ENCODE data around the gene BORCS6.
A peak's percentile ranks its signal among the peaks of the same experiment; 100 is the strongest.

DNA sequence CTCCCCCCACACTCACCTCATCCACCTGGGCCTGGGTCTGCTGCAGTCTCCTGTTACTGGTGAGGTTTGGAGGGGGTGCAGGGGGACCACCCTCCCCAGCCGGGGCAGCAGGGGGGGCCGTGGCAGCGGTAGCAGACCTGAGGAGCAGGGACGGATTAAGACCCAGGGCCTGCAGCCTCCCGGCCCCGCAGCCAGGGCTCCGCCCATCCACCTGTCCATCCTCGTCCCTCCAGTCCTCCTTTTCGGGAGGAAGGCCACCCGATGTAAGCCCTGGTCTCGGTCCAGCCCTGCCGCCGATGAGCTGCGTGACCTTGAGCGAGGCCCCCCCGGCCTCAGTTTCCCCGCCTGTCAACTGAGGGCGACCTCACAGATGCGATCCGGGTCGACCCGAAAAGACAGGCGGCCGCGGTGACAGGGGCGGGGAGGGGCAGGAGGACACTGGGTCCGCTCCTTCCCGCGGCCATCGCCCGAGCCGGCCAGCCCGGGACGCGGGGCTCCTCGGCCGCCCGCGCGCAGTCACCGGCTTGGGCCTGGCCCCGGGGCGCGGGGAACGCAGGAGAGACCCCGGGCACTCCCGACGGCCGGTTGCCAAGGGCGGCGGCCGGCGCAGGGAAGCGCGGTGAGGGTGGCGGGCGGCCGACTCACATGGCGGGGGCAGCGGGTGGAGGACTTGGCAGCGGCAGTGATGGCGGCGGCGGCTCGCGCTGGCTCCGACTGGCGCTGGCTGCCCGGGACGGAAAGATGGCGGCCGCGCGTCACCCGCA, 27.6 kb downstream of the BORCS6 start, which contains the start of gene VAMP2:
- TF ChIP-seq, protein P1, sequence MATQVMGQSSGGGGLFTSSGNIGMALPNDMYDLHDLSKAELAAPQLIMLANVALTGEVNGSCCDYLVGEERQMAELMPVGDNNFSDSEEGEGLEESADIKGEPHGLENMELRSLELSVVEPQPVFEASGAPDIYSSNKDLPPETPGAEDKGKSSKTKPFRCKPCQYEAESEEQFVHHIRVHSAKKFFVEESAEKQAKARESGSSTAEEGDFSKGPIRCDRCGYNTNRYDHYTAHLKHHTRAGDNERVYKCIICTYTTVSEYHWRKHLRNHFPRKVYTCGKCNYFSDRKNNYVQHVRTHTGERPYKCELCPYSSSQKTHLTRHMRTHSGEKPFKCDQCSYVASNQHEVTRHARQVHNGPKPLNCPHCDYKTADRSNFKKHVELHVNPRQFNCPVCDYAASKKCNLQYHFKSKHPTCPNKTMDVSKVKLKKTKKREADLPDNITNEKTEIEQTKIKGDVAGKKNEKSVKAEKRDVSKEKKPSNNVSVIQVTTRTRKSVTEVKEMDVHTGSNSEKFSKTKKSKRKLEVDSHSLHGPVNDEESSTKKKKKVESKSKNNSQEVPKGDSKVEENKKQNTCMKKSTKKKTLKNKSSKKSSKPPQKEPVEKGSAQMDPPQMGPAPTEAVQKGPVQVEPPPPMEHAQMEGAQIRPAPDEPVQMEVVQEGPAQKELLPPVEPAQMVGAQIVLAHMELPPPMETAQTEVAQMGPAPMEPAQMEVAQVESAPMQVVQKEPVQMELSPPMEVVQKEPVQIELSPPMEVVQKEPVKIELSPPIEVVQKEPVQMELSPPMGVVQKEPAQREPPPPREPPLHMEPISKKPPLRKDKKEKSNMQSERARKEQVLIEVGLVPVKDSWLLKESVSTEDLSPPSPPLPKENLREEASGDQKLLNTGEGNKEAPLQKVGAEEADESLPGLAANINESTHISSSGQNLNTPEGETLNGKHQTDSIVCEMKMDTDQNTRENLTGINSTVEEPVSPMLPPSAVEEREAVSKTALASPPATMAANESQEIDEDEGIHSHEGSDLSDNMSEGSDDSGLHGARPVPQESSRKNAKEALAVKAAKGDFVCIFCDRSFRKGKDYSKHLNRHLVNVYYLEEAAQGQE (IDR thresholded peaks at IDR 0.05; ENCODE audit: insufficient read depth in 1 of 2, low read depth in 2 of 2, low read length in 2 of 2): no peak
- peak; percentile 55; the same call in 1 of the 2 replicates for TF ChIP-seq POLR2AphosphoS5 (IDR thresholded peaks at IDR 0.05; ENCODE audit: low read depth, low read length)
- 0 out of 2 replicates have a peak, but pooled peaks have one; percentile 38 for TF ChIP-seq SIN3A (IDR thresholded peaks at IDR 0.05; ENCODE audit: borderline replicate concordance, insufficient read depth, low read length)
- peak; percentile 54; the same call in 1 of the 2 replicates for TF ChIP-seq TAF1 (IDR thresholded peaks at IDR 0.05; ENCODE audit: borderline replicate concordance, insufficient read depth, low read length)
- TF ChIP-seq FOXP2 (optimal IDR thresholded peaks at IDR 0.05; ENCODE audit: borderline replicate concordance, extremely low read depth, extremely low read length, insufficient read depth): peak; percentile 77

All from PFSK-1 (cell line).